ENCODE data around the gene RC3H2. TPM values are rescaled to one million over a fixed set of nuclear protein-coding genes. Genes with fewer than 3 reads are reported as not detected.

The RC3H2 gene, protein sequence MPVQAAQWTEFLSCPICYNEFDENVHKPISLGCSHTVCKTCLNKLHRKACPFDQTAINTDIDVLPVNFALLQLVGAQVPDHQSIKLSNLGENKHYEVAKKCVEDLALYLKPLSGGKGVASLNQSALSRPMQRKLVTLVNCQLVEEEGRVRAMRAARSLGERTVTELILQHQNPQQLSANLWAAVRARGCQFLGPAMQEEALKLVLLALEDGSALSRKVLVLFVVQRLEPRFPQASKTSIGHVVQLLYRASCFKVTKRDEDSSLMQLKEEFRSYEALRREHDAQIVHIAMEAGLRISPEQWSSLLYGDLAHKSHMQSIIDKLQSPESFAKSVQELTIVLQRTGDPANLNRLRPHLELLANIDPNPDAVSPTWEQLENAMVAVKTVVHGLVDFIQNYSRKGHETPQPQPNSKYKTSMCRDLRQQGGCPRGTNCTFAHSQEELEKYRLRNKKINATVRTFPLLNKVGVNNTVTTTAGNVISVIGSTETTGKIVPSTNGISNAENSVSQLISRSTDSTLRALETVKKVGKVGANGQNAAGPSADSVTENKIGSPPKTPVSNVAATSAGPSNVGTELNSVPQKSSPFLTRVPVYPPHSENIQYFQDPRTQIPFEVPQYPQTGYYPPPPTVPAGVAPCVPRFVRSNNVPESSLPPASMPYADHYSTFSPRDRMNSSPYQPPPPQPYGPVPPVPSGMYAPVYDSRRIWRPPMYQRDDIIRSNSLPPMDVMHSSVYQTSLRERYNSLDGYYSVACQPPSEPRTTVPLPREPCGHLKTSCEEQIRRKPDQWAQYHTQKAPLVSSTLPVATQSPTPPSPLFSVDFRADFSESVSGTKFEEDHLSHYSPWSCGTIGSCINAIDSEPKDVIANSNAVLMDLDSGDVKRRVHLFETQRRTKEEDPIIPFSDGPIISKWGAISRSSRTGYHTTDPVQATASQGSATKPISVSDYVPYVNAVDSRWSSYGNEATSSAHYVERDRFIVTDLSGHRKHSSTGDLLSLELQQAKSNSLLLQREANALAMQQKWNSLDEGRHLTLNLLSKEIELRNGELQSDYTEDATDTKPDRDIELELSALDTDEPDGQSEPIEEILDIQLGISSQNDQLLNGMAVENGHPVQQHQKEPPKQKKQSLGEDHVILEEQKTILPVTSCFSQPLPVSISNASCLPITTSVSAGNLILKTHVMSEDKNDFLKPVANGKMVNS
- 10 to 100 TPM; 52.6 to 55.0 TPM for total RNA-seq

DNA sequence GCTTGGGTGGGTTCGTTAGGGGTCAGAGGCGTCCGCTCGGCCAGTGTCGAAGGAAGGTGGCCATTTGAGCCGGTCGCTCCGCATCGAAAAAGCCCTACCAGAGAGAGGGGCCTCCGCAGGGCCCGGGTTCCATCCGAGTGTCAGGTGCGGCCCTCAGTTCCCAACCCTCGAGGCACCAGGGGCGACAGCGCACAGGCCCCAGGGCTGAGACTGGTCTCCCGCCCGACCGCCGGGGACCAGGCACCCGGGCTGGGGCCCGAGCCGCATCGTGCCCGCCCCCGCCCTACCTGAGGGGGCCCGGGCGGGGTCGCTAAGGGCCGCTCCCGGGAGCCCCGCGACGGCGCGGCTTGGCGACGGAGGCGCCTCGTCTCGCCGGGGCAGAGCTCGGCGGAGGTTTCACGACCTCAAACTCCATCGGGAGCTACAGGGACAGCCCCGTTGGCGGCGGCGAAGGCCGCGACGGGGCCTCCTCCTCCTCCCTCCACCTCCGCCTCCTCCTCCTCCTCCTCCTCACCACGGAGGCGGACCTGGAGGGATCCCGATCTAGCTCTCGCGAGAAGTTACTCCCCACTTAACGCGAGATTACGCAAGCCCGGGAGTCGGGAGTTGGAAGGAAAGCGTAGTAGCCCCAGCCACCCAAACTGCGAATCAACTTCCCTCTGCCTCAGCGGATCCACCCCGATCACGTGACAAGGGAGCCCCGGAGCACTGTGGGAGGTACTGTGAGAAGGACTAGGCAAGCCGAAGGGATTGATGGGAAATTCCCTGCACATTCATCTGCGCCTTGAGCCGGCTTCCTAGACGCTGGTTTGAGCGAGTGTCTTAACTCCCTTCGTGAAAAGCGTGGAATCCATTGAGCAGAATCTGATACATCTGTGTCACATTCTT, at the start of gene RC3H2:
TSS of gene RC3H2 (minus strand) at position 537 of the 888 bp plus-strand sequence. CDS start 7,850 bp downstream, outside the sequence.
- H3K27ac Mint-ChIP-seq, result peak within 1 kb of the TSS; percentile 91
- DNase-seq (peak; percentile 91), ATAC-seq (ENCODE audit: low read depth) (peak; percentile 87)
- no peaks in the 10 kb centered on the region for H3K27me3 Mint-ChIP-seq
- H3K4me3 Mint-ChIP-seq, result peak within 1 kb of the TSS; percentile 95
- POLR2A ChIA-PET, result interaction anchor here (1.0 to 3.6 kb wide), 9 partner anchors 8 to 640 kb away, joined by 3 to 32 read pairs (median 7); partner anchors contain the start of genes MRRF, RABGAP1, RBM18 and ZBTB26
- H3K9me3 Mint-ChIP-seq, result no peaks in the 10 kb centered on the region
- peaks cover 12% of the 10 kb centered on the region for H3K4me1 Mint-ChIP-seq
- H3K36me3 Mint-ChIP-seq, result peaks cover 12% of the 10 kb centered on the region

DNA sequence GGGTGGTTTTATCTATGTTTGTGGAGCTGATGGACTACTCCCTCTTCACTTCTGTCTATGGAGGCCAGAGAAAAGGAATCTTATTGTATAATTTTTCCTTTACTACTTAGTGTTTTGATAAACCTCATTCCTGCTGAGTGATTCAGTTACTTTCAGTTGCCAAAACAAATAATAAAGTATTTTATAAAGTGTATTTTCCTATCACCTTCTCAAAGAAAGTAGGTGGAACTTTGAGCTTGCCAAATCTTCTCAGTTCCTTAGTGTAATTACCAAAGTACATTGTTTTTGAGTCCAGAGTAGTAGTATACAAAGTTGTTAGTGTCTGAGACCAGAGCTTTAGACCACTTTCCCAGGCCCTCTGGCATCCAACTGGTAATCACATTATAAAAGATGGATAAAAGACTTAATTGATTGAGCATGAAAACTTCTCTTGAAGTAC, 49.1 kb upstream of the RC3H2 start:
- H3K4me1 Mint-ChIP-seq, result no peaks in the 10 kb centered on the region
- H3K36me3 Mint-ChIP-seq, result peaks cover 8% of the 10 kb centered on the region
- H3K27ac Mint-ChIP-seq, result no peak overlapping the region
- no peaks in the 10 kb centered on the region for H3K27me3 Mint-ChIP-seq
- ATAC-seq (ENCODE audit: low read depth) (no peak), DNase-seq (no peak)
- POLR2A ChIA-PET, result no interaction called here
- H3K9me3 Mint-ChIP-seq, result no peaks in the 10 kb centered on the region
- H3K4me3 Mint-ChIP-seq, result no peak overlapping the region

DNA sequence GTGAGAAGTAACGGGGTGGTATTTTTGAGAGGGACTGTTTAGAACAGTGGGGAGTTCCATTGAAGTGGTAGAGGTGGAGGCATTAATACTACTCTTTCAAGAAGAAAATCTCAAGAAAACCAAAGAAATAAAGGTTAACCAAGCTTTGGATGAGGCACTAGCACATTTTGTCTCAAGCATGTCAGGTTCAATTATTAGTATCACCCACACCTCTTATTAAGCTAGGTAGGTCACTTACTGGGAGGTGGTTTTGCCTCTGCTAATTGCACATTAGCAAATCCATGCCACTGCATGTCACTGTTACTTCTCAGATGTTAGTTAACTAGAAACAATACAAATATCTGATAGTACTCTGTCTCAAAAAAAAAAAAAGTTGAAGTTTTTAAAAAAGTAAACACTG, 45.9 kb upstream of the RC3H2 start:
- DNase-seq (no peak), ATAC-seq (ENCODE audit: low read depth) (no peak)
- H3K9me3 Mint-ChIP-seq, result no peaks in the 10 kb centered on the region
- H3K4me3 Mint-ChIP-seq, result no peak overlapping the region
- POLR2A ChIA-PET, result no interaction called here
- peaks cover 7% of the 10 kb centered on the region for H3K36me3 Mint-ChIP-seq
- H3K4me1 Mint-ChIP-seq, result peaks cover 16% of the 10 kb centered on the region
- H3K27ac Mint-ChIP-seq, result no peak overlapping the region
- no peaks in the 10 kb centered on the region for H3K27me3 Mint-ChIP-seq

DNA sequence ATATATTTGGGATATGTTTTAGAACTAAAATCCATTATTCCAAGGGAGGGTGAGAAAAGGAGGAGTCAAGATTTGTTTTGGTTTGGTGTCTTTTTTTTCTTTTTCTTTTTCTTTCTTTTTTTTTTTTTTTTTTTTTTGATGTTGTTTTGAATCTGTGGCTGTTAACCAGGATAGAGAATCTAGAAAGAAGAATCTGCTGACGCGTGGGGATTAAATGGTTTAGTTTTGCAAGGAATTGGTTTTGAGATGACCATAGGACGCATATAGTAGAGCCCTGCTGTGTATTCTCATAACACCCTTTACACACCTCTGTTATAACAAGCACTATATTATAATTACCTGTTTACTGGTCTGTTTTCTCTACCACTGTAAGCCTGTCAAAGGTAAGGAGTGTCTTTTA, 45.1 kb upstream of the RC3H2 start:
- DNase-seq (no peak), ATAC-seq (ENCODE audit: low read depth) (no peak)
- Mint-ChIP-seq H3K27ac (no peak overlapping the region), H3K4me3 (no peak overlapping the region), H3K9me3 (no peaks in the 10 kb centered on the region), H3K36me3 (peaks cover 7% of the 10 kb centered on the region), H3K27me3 (no peaks in the 10 kb centered on the region), H3K4me1 (peaks cover 24% of the 10 kb centered on the region)
- POLR2A ChIA-PET, result no interaction called here

DNA sequence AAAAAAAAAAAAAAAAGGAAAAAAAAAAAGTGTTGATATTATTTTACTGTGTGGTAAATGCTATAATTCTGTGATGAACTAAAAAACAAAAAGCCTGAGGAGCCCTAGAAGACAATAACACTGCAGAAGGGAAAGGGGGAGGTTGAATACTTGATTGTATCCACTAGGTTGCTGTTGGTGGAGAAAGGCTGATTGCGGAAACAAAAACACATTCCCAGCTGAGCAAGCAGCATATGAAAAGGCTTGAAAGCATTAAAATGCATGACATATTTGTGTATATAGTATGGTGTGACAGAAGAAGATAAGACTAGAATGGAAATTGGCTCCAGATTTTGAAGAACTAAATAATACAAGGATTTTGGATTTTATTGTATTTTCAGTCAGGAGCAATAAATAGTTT, 44.5 kb upstream of the RC3H2 start:
- Mint-ChIP-seq H3K27me3 (no peaks in the 10 kb centered on the region), H3K4me1 (peaks cover 25% of the 10 kb centered on the region), H3K27ac (no peak overlapping the region), H3K4me3 (no peak overlapping the region), H3K9me3 (no peaks in the 10 kb centered on the region), H3K36me3 (peaks cover 7% of the 10 kb centered on the region)
- ATAC-seq (ENCODE audit: low read depth) (no peak), DNase-seq (no peak)
- POLR2A ChIA-PET, result no interaction called here

DNA sequence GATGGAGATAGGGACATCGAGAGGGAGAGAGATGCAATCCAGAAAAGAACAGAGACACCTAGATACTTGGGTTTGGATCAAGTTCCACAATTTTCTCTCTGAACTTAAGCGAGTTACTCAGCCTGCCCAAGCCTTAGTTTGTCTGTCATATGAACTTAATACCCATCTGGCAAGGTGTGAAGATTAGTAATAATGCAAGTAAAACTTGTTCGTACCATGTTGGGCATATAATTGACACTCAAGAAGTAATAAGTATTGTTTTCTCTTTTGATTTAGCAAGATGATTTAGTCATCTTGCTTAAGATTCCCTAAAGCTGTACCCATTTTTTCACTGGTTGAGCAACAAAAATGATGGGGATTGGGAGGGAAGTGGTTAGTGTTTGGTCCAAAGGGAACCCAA, 43.2 kb upstream of the RC3H2 start:
- no peak for DNase-seq
- Mint-ChIP-seq H3K27ac (no peak overlapping the region), H3K36me3 (peaks cover 9% of the 10 kb centered on the region), H3K4me1 (peaks cover 27% of the 10 kb centered on the region), H3K9me3 (no peaks in the 10 kb centered on the region), H3K27me3 (no peaks in the 10 kb centered on the region), H3K4me3 (peak overlapping the region; percentile 54)
- no peak for ATAC-seq (ENCODE audit: low read depth)
- POLR2A ChIA-PET, result interaction anchor here (0.7 kb wide), 1 partner anchor 17 kb away, joined by 4 read pairs; the partner anchor contains the start of gene ZBTB26

DNA sequence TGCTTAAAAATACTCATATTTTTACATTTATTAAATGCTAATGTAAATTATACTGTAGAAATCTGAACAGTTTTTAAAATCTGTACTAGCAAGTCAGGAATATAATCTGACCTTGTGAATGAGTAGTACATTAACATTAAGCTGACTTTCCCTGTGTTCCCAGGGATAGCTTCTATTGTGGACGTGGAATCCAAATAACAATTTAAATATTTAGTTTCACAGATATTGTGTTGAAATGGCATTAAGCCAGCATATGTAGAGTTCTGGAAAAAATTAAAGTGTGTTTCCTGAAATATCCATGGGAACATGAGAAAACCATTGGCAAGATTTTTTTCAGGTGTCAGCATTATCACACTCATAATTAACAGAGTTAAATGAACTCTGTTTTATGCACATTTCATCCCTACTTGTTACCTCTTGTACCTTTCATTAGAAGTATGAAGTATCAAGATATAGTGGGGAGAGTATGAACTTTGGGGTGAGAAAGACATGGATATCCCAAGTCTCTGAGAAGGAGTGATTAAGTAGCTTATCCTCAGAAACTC, 41.4 kb upstream of the RC3H2 start:
- ATAC-seq (ENCODE audit: low read depth) (no peak), DNase-seq (no peak)
- no peak overlapping the region for H3K4me3 Mint-ChIP-seq
- peaks cover 35% of the 10 kb centered on the region for H3K4me1 Mint-ChIP-seq
- peaks cover 7% of the 10 kb centered on the region for H3K36me3 Mint-ChIP-seq
- H3K9me3 Mint-ChIP-seq, result no peaks in the 10 kb centered on the region
- H3K27ac Mint-ChIP-seq, result no peak overlapping the region
- POLR2A ChIA-PET, result interaction anchor here (0.6 kb wide), 1 partner anchor 378 kb away, joined by 4 read pairs; no protein-coding TSS in a partner anchor
- no peaks in the 10 kb centered on the region for H3K27me3 Mint-ChIP-seq

DNA sequence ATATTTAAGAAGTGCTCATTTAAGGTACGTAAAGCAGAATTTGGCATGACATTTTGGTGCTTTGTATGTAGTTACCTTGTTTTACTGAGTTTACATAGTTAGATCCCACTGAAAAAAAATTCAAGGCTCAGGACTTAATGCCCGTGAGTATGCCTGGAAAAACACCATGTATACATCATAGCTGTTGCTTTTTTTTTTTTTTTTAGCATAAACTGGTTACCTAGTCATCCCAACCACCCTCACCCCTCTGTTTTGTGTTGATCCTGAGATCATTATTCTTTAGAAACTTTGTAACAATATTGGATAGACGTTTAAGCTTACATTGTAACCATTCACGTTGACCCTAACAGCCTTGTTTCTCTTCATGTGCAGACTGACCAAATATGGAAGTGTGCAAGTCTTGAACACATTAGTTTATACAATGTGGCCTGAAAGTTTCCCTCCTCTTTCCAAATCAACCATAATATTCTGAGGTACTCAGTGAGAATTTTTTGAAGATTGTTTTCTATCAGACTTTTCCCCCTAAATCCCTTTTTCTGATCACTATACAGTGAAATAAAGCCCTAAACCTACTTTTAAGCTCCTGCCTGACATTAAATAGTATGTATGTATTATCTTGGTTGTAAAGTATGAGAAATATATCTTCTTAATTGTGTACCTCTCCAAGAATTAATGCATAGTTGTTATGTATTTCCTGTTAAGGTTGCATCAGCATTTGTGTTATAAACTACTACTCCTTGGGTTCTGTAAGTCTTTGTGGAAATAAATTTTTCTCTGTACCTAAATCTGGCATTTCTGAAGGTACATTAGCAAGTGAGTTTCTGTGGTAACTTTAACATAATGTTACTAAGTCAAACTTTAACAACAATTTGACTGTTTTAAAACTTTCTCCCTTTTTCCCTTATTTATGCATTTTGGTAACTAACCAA, 40.1 kb upstream of the RC3H2 start:
- Mint-ChIP-seq H3K27ac (no peak overlapping the region), H3K4me1 (peaks cover 41% of the 10 kb centered on the region), H3K27me3 (no peaks in the 10 kb centered on the region), H3K9me3 (no peaks in the 10 kb centered on the region), H3K36me3 (peaks cover 7% of the 10 kb centered on the region), H3K4me3 (no peak overlapping the region)
- POLR2A ChIA-PET, result interaction anchor here (0.6 kb wide), 1 partner anchor 46 kb away, joined by 3 read pairs; no protein-coding TSS in a partner anchor
- DNase-seq (no peak), ATAC-seq (ENCODE audit: low read depth) (no peak)

DNA sequence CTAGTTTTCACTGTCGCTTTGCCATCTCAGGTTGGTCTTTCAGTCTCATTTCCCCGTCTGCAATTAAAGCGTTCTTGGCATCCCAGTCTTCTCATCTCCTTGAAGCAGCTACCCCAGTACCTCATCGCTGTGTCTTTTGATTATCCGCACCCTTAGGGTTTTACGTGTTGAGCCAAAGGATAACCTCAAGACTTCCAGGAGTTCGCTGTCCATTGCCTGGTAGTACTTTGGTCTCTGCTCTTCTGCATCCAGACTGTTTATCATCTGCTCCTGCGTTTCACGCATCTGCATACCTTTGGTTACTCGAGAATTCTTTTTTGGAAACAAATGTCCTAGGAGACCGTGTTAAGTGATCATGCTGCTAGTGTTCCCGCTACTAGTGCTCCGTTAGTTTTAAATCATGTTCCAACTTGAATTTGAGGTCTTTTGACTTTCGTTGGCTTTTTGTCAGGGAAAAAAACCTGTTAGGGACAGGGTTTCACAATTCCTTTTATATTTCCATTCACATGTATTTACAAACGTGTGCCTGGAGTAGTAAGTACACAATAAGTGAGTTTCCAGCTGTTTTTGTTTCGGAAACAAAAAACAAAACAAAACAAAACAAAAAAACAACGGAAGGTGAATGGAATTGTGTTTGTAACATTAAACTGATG, 36.5 kb upstream of the RC3H2 start:
- Mint-ChIP-seq H3K36me3 (peaks cover 2% of the 10 kb centered on the region), H3K27me3 (no peaks in the 10 kb centered on the region), H3K9me3 (no peaks in the 10 kb centered on the region), H3K4me3 (peak overlapping the region; percentile 97), H3K27ac (peak overlapping the region; percentile 94), H3K4me1 (peaks cover 31% of the 10 kb centered on the region)
- ATAC-seq (ENCODE audit: low read depth) (no peak), DNase-seq (no peak)
- POLR2A ChIA-PET, result interaction anchor here (1.3 to 4.1 kb wide), 5 partner anchors 10 to 41 kb away, joined by 5 to 55 read pairs (median 10); partner anchors contain the start of genes RC3H2, ZBTB26 and ZBTB6

DNA sequence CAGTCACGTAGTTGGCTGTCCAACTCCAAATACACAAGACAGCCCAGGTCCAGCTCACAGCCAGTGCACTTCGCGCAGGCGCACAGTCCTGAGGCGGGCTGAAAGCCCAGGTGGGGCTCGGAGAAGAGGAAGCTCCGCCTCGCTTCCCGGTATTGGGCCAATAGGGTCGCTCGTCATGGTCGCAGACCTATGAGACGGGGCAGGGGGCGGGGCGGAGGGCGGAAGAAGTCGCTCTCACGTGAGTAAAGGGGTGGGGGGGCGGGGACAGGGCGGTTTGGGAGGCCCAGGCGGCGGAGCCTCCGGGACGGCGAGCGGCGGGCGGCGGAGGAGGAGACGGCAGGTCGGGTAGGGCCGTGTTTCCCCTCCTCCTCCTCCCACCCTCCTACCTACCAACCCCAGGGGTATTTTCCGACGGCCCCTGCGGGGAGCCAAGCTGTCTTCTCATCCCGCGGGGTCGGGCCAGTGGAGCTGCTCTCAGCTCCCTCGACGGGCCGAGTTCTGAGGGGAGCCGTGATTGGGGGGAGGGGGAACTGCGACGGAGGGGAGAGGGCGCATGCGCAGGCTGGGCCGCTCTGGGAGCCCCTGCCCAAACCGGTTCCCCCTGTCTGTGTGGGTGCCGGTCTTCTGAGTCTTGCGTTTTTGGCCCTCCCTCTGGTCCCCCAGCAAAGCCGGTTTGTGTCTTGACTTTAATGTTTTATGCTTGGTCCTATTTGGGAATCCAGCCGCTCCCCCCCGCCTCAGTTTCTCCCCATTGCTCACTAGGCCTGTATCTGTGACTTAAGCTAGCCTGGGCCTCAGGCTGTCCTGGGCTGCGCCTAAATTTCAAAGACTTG, 35.8 kb upstream of the RC3H2 start, which contains the start of gene RABGAP1:
TSS of gene RABGAP1 (plus strand) at position 272 of the 833 bp plus-strand sequence. CDS start 16,040 bp downstream, outside the sequence.
- DNase-seq, result peak; percentile 94
- peak; percentile 100 for ATAC-seq (ENCODE audit: low read depth)
- Mint-ChIP-seq H3K27me3 (no peaks in the 10 kb centered on the region), H3K4me3 (peak within 1 kb of the TSS; percentile 97), H3K9me3 (no peaks in the 10 kb centered on the region), H3K36me3 (peaks cover 9% of the 10 kb centered on the region), H3K4me1 (peaks cover 29% of the 10 kb centered on the region), H3K27ac (peak within 1 kb of the TSS; percentile 94)
- POLR2A ChIA-PET, result interaction anchor here (0.6 to 4.1 kb wide), 9 partner anchors 10 to 418 kb away, joined by 3 to 55 read pairs (median 5); partner anchors contain the start of genes RC3H2, ZBTB26 and ZBTB6
